ENCODE data around the gene CRHR1. TPM values are rescaled to one million over a fixed set of nuclear protein-coding genes. Genes with fewer than 3 reads are reported as not detected.

The CRHR1 gene
- total and polyA plus RNA-seq, 10 of the 15 experiments (the other 5 are each of a cell fraction or from before 2014, with no cell fraction given): 0.08 TPM; not detected in 9

- intact Hi-C loops (cut with micrococcal nuclease; ENCODE audit: unreplicated experiment): no loop called here
- RAD21 ChIA-PET (ENCODE audit: unreplicated experiment): no interaction called here
- in situ Hi-C loops (cut with MboI): no loop called here
- TF ChIP-seq, protein P1, sequence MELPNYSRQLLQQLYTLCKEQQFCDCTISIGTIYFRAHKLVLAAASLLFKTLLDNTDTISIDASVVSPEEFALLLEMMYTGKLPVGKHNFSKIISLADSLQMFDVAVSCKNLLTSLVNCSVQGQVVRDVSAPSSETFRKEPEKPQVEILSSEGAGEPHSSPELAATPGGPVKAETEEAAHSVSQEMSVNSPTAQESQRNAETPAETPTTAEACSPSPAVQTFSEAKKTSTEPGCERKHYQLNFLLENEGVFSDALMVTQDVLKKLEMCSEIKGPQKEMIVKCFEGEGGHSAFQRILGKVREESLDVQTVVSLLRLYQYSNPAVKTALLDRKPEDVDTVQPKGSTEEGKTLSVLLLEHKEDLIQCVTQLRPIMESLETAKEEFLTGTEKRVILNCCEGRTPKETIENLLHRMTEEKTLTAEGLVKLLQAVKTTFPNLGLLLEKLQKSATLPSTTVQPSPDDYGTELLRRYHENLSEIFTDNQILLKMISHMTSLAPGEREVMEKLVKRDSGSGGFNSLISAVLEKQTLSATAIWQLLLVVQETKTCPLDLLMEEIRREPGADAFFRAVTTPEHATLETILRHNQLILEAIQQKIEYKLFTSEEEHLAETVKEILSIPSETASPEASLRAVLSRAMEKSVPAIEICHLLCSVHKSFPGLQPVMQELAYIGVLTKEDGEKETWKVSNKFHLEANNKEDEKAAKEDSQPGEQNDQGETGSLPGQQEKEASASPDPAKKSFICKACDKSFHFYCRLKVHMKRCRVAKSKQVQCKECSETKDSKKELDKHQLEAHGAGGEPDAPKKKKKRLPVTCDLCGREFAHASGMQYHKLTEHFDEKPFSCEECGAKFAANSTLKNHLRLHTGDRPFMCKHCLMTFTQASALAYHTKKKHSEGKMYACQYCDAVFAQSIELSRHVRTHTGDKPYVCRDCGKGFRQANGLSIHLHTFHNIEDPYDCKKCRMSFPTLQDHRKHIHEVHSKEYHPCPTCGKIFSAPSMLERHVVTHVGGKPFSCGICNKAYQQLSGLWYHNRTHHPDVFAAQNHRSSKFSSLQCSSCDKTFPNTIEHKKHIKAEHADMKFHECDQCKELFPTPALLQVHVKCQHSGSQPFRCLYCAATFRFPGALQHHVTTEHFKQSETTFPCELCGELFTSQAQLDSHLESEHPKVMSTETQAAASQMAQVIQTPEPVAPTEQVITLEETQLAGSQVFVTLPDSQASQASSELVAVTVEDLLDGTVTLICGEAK (IDR thresholded peaks at IDR 0.05; ENCODE audit: borderline replicate concordance): no peak
- TF ChIP-seq, protein P2, sequence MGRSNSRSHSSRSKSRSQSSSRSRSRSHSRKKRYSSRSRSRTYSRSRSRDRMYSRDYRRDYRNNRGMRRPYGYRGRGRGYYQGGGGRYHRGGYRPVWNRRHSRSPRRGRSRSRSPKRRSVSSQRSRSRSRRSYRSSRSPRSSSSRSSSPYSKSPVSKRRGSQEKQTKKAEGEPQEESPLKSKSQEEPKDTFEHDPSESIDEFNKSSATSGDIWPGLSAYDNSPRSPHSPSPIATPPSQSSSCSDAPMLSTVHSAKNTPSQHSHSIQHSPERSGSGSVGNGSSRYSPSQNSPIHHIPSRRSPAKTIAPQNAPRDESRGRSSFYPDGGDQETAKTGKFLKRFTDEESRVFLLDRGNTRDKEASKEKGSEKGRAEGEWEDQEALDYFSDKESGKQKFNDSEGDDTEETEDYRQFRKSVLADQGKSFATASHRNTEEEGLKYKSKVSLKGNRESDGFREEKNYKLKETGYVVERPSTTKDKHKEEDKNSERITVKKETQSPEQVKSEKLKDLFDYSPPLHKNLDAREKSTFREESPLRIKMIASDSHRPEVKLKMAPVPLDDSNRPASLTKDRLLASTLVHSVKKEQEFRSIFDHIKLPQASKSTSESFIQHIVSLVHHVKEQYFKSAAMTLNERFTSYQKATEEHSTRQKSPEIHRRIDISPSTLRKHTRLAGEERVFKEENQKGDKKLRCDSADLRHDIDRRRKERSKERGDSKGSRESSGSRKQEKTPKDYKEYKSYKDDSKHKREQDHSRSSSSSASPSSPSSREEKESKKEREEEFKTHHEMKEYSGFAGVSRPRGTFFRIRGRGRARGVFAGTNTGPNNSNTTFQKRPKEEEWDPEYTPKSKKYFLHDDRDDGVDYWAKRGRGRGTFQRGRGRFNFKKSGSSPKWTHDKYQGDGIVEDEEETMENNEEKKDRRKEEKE (IDR thresholded peaks at IDR 0.05): no peak
- TF ChIP-seq EZH2 (IDR thresholded peaks at IDR 0.05; ENCODE audit: borderline replicate concordance, control insufficient read depth, low read depth, low read length): no peak
- no peak for TF ChIP-seq CHD2 (IDR thresholded peaks at IDR 0.05; ENCODE audit: borderline replicate concordance, low read depth, low read length)
- TF ChIP-seq PKNOX1 (IDR thresholded peaks at IDR 0.05): no peak
- no peak for TF ChIP-seq ZNF217 (IDR thresholded peaks at IDR 0.05)
- no peak for TF ChIP-seq PAX5 (IDR thresholded peaks at IDR 0.05; ENCODE audit: borderline replicate concordance, low read depth, low read length)
- TF ChIP-seq HSF1 (IDR thresholded peaks at IDR 0.05; ENCODE audit: low read depth, low read length): no peak
- no peak for TF ChIP-seq RFX5 (IDR thresholded peaks at IDR 0.05; ENCODE audit: low read depth, low read length)
- no peak for TF ChIP-seq SIX5 (IDR thresholded peaks at IDR 0.05; ENCODE audit: low read depth, low read length, severe bottlenecking)
- CTCF ChIA-PET: no interaction called here
- Histone ChIP-seq H3K9me3 (replicated peaks; ENCODE audit: control insufficient read depth, insufficient read depth, low read length) (no peaks in the 10 kb centered on the region), H2AFZ (ENCODE audit: control insufficient read depth, low read depth, low read length) (no peak overlapping the region), H3K27me3 (replicated peaks in 1 of 2; ENCODE audit: control insufficient read depth in 2 of 2, insufficient read depth in 2 of 2, low read length in 1 of 2) (peaks cover 3 to 5% of the 10 kb centered on the region in 2 experiments; a peak in 3 of 4 replicates), H3K79me2 (ENCODE audit: control insufficient read depth, insufficient read depth, low read length) (no peaks in the 10 kb centered on the region), H3K27ac (ENCODE audit: control insufficient read depth, insufficient read depth) (no peak overlapping the region), H3K4me3 (no peak overlapping the region), H3K4me2 (ENCODE audit: control insufficient read depth, insufficient read depth) (no peak overlapping the region), H3K4me1 (ENCODE audit: control insufficient read depth, insufficient read depth, low read length) (no peaks in the 10 kb centered on the region), H3K9ac (ENCODE audit: control insufficient read depth, insufficient read depth, low read length) (no peak overlapping the region), H4K20me1 (ENCODE audit: control insufficient read depth, insufficient read depth) (no peaks in the 10 kb centered on the region), H3K36me3 (ENCODE audit: control insufficient read depth in 2 of 2, insufficient read depth in 2 of 2, low read length in 1 of 2) (no peaks in the 10 kb centered on the region)
- FAIRE-seq (no peak), ATAC-seq (no peak), DNase-seq (ENCODE audit: low read depth, low spot score) (no peak)
- 19% methylated on average over 3 of the region's 3 CpGs for WGBS (ENCODE audit: insufficient coverage, insufficient replicate concordance, low lambda C conversion rate, missing lambda C conversion rate)
- SMC1A ChIA-PET (ENCODE audit: uncharacterized antibody, unreplicated experiment): no interaction called here
- BruUV-seq (replicated peaks): no TSS peak
- POLR2A ChIA-PET: no interaction called here
Observed at GRCh38 chr17:45792437-45792836, 8.3 kb downstream of the CRHR1 start.

All from GM12878 (cell line).